ENCODE measurements around the gene ARID5B.

Gene ARID5B

GRCh38 chr10:62063795-62064472 is 162.4 kb downstream of the ARID5B start:
- Histone ChIP-seq H3K27ac (peak overlapping the region; percentile 74 to 88), H3K27me3 (no peaks in the 10 kb centered on the region), H3K9me3 (no peaks in the 10 kb centered on the region), H3K36me3 (peaks cover 30 to 71% (median 63%) of the 10 kb centered on the region in 3 donors), H3K4me1 (peaks cover 0 to 94% (median 54%) of the 10 kb centered on the region in 4 donors), H3K4me3 (no peak overlapping the region)
- intact Hi-C loops (cut with DNase I; ENCODE audit: low total_unique reads) = no loop called here
- DNase-seq = peak in 1 of 2 donors; percentile 59
- TF ChIP-seq CTCF (IDR thresholded peaks at IDR 0.05) = no peak

- no peak for DNase-seq
- Histone ChIP-seq H3K27ac (peak overlapping the region; percentile 65 to 81), H3K4me3 (no peak overlapping the region), H3K36me3 (peaks cover 27 to 79% (median 60%) of the 10 kb centered on the region in 3 donors), H3K4me1 (peaks cover 0 to 94% (median 50%) of the 10 kb centered on the region in 4 donors), H3K27me3 (no peaks in the 10 kb centered on the region), H3K9me3 (no peaks in the 10 kb centered on the region)
- TF ChIP-seq CTCF (IDR thresholded peaks at IDR 0.05) = no peak
- intact Hi-C loops (cut with DNase I; ENCODE audit: low total_unique reads) = no loop called here
Measured at GRCh38 chr10:62067560-62067959, 166.1 kb downstream of the ARID5B start.

- DNase-seq = no peak
- H3K27ac ChIP-seq = peak overlapping the region; percentile 65 to 81
Measured at GRCh38 chr10:62068464-62068863, 167.0 kb downstream of the ARID5B start.

DNA sequence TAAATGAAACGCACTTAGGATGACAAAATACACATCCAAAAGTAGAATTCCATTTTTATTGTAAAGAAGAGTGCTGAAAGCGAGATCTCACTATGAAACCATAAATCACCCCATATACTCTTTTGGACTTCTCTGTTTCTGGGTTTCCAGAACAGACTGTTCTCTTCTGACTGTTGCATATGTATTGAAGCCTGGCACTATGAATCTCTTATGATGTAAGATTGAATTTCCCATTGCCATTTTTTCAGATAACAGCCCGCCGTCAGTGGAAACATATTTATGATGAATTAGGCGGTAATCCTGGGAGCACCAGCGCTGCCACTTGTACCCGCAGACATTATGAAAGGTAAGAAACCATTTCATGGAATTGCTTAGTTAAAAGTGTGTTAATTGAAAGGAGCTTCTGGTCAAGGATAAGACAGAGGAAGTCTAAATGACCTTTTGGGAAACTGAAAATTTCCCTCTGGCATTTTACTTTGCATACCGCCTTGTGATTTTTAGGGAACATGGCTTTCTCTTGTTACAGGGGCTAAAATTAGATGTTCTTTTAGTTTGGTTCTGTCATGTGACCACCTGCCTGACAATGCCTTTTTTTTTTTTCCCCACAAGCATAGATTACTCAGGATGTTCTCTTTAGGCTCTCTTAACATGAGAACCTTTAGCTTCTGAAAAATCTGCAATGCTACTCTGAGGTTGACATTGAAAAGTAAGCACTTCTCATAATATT is 168.1 kb downstream of the ARID5B start:
- DNase-seq = no peak
- Histone ChIP-seq H3K27ac (peak overlapping the region; percentile 65 to 81), H3K4me3 (no peak overlapping the region), H3K27me3 (no peaks in the 10 kb centered on the region), H3K36me3 (peaks cover 27 to 84% (median 63%) of the 10 kb centered on the region in 3 donors), H3K4me1 (peaks cover 0 to 94% (median 50%) of the 10 kb centered on the region in 4 donors), H3K9me3 (no peaks in the 10 kb centered on the region)
- no peak for TF ChIP-seq CTCF (IDR thresholded peaks at IDR 0.05)
- intact Hi-C loops (cut with DNase I; ENCODE audit: low total_unique reads) = no loop called here

More at GRCh38 chr10:62068464-62068863, 167.0 kb downstream of the ARID5B start:
- Histone ChIP-seq H3K27me3 (no peaks in the 10 kb centered on the region), H3K9me3 (no peaks in the 10 kb centered on the region), H3K4me1 (peaks cover 0 to 94% (median 54%) of the 10 kb centered on the region in 4 donors), H3K4me3 (no peak overlapping the region), H3K36me3 (peaks cover 27 to 84% (median 65%) of the 10 kb centered on the region in 3 donors)
- intact Hi-C loops (cut with DNase I; ENCODE audit: low total_unique reads) = no loop called here
- no peak for TF ChIP-seq CTCF (IDR thresholded peaks at IDR 0.05)

DNA sequence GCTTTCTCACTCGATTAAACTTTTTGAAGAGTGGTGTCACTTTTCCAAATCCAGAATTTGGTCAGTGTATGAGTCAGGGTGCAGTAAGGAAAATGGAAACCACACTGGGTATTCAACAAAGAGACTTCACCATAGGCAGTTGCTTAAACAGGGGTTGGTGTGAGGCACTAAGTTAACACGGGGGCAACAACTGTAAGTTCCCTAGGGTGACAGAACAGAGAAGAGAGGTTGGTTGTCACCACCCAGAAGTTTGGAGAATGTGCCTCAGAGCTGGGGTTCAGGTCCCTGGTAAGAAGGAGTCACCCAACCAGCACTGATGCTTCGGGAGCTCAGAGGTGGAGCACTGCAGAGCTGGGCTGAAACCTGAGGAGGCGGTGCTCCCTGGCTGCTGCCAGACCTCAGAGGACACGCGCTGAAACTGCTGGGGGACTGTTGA is 170.4 kb downstream of the ARID5B start:
- no peak for TF ChIP-seq CTCF (IDR thresholded peaks at IDR 0.05)
- Histone ChIP-seq H3K27ac (peak overlapping the region in 1 of 2 donors; percentile 81), H3K36me3 (peaks cover 28 to 80% (median 58%) of the 10 kb centered on the region in 3 donors), H3K4me3 (no peak overlapping the region), H3K4me1 (peaks cover 4 to 100% (median 71%) of the 10 kb centered on the region in 4 donors), H3K9me3 (no peaks in the 10 kb centered on the region), H3K27me3 (no peaks in the 10 kb centered on the region)
- no peak for DNase-seq
- intact Hi-C loops (cut with DNase I; ENCODE audit: low total_unique reads) = no loop called here

Data from tibial artery (tissue), 4 donors.